Right lobe of liver (tissue), 6 donors: ENCODE data around the gene MOB2. TPM values are rescaled to one million over a fixed set of nuclear protein-coding genes. Genes with fewer than 3 reads are reported as not detected.

Source experiments
- ATAC-seq, 4 donors: fragments of 200-7000 bp; cut with Tn5 transposase; one replicate each; pipeline ENCODE4 v1.9.1; 2020; ENCODE audit warnings: mild to moderate bottlenecking in 4 of 4, moderate library complexity in 4 of 4
- DNase-seq, 3 donors: peaks; one replicate each; pipeline ENCODE4 v3.0.0-alpha.2; 2020
- H3K27ac ChIP-seq, 3 donors: fragments of 200-600 bp; one replicate each; pipeline ENCODE4 v1.8.0; 2022
- H3K27me3 ChIP-seq, 2 donors: fragments of 200-600 bp; one replicate each; pipeline ENCODE4 v1.8.0; 2022
- H3K36me3 ChIP-seq, 4 donors: fragments of 200-600 bp; sonication (generic) in 1 of 4; one replicate each; pipeline versions ENCODE4 v1.5.1 to v1.8.0; 2017 to 2022; ENCODE audit warnings: control low read depth in 1 of 4
- H3K4me1 ChIP-seq, 4 donors: fragments of 200-600 bp; sonication (generic) in 1 of 4; one replicate each; pipeline versions ENCODE4 v1.5.1 to v1.8.0; 2017 to 2022; ENCODE audit warnings: control low read depth in 1 of 4
- H3K4me3 ChIP-seq, 3 donors: fragments of 200-600 bp; one replicate each; pipeline ENCODE4 v1.8.0; 2022
- H3K9me3 ChIP-seq, 4 donors: fragments of 200-600 bp; sonication (generic) in 1 of 4; one replicate each; pipeline versions ENCODE4 v1.5.1 to v1.8.0; 2017 to 2022; ENCODE audit warnings: control low read depth in 1 of 4
- CTCF ChIP-seq, 4 donors: fragments of 200-600 bp in 3 of 4; fragments of 450-650 bp in 1 of 4; IDR thresholded peaks; one replicate each; pipeline versions ENCODE4 v1.5.1 to v1.8.0; 2016 to 2022; ENCODE audit warnings: antibody characterized with exemption in 4 of 4, mild to moderate bottlenecking in 2 of 4
- POLR2A ChIP-seq: fragments of 450-650 bp; IDR thresholded peaks from one replicate; pipeline ENCODE4 v1.6.1; 2017; ENCODE audit warnings: antibody characterized with exemption, mild to moderate bottlenecking
- WGBS: methylation state at CpG from one replicate; pipeline ENCODE4 v1.1.6; 2018; ENCODE audit warnings: low coverage, low lambda C conversion rate; ENCODE audit not compliant: insufficient coverage; ENCODE audit errors: missing lambda C conversion rate; 5-methylcytosine and 5-hydroxymethylcytosine counted together
- intact Hi-C, 2 donors: fragments of 100-400 bp; cut with DNase I; formaldehyde crosslinking; loops; one replicate each; pipeline versions ENCODE4 v1.11.2 to v1.14.1; 2022
- total RNA-seq, 6 experiments: library from RNA; depleted of rRNA in 2 of 6; stranded (reverse); fragments of >200 nt in 2 of 6; fragmentation: NEBNext Ultra II Directional in 3 of 6; extraction: Animal tissue kit (Norgen Biotek cat#: 25700) in 3 of 6; gene quantifications; one replicate each; pipeline versions ENCODE4 v1.1.0 to v1.2.4, GENCODE V29; 2016 to 2023
- donor health status: DM: no; HTN: yes; CAD: no.
- donor health status: DM: no; HTN: no; CAD: no.
- donor health status: DM: no; HTN: no; CAD: no.
- donor health status: DM: no; HTN: yes; CAD: no.
- donor health status: DM: no; HTN: yes; CAD: no.

Gene MOB2
- total RNA-seq, 6 experiments from 2014 or later: 8.5 to 17.0 (median 14.1) TPM

- no peak for ATAC-seq
- no peak overlapping the region for H3K4me3 ChIP-seq
- WGBS: 20% methylated on average over 1 of the region's 11 CpGs
- DNase-seq: no peak
- TF ChIP-seq POLR2A (no peak), CTCF (IDR thresholded peaks at IDR 0.05) (no peak)
- no peaks in the 10 kb centered on the region for H3K4me1 ChIP-seq
- H3K27me3 ChIP-seq: no peaks in the 10 kb centered on the region
- no peaks in the 10 kb centered on the region for H3K36me3 ChIP-seq
- H3K9me3 ChIP-seq: peaks cover 0 to 4% (median 0%) of the 10 kb centered on the region in 4 donors
- no peak overlapping the region for H3K27ac ChIP-seq
- intact Hi-C loops: no loop called here
These were observed 65.3 kb downstream of the MOB2 start for GRCh38 chr11:1421291-1421690.

GRCh38 chr11:1419811-1420210 lies 66.8 kb downstream of the MOB2 start:
- WGBS: 94% methylated on average over 6 of the region's 17 CpGs
- DNase-seq (no peak), ATAC-seq (no peak)
- Histone ChIP-seq H3K27me3 (no peaks in the 10 kb centered on the region), H3K27ac (no peak overlapping the region), H3K36me3 (no peaks in the 10 kb centered on the region), H3K9me3 (peaks cover 0 to 4% (median 0%) of the 10 kb centered on the region in 4 donors), H3K4me1 (no peaks in the 10 kb centered on the region), H3K4me3 (no peak overlapping the region)
- no peak for TF ChIP-seq POLR2A
- TF ChIP-seq CTCF (IDR thresholded peaks at IDR 0.05): no peak
- intact Hi-C loops: no loop called here

Other genes starting within 250 kb of the MOB2 start
- gene TOLLIP, start 177.1 kb downstream of the MOB2 start, total RNA-seq: 100 to 1,000 TPM in 1 of 6 experiments, 10 to 100 TPM in 5; 68.3 to 103 (median 88.0) TPM
- gene BRSK2, start 96.8 kb downstream of the MOB2 start, total RNA-seq: under 1 TPM in 2 of 6 experiments, not detected in 4; 0.12 to 0.49 TPM
- gene DUSP8, start 85.5 kb upstream of the MOB2 start, total RNA-seq: 10 to 100 TPM in 2 of 6 experiments, 1 to 10 TPM in 2, under 1 TPM in 2; 0.22 to 13.7 (median 4.4) TPM
- not detected for gene KRTAP5-1, start 98.5 kb upstream of the MOB2 start, total RNA-seq
- not detected for gene KRTAP5-2, start 111.5 kb upstream of the MOB2 start, total RNA-seq
- not detected for gene KRTAP5-3, start 121.7 kb upstream of the MOB2 start, total RNA-seq
- gene KRTAP5-4, start 135.4 kb upstream of the MOB2 start, total RNA-seq: not detected
- not detected for gene KRTAP5-5, start 143.0 kb upstream of the MOB2 start, total RNA-seq
- gene KRTAP5-6, start 210.4 kb upstream of the MOB2 start, total RNA-seq: 1 to 10 TPM in 3 of 6 experiments, under 1 TPM in 2, not detected in 1; 0.79 to 1.5 (median 1.2) TPM